GM19099 (cell line): ENCODE results near the gene MEGF11.

ENCODE experiments used
- POLR2A ChIP-seq: IDR thresholded peaks from 3 replicates; pipeline ENCODE4 v1.6.1; 2011; ENCODE audit warnings: low read depth; ENCODE audit not compliant: insufficient read length; ENCODE audit errors: extremely low read depth

The MEGF11 gene

DNA sequence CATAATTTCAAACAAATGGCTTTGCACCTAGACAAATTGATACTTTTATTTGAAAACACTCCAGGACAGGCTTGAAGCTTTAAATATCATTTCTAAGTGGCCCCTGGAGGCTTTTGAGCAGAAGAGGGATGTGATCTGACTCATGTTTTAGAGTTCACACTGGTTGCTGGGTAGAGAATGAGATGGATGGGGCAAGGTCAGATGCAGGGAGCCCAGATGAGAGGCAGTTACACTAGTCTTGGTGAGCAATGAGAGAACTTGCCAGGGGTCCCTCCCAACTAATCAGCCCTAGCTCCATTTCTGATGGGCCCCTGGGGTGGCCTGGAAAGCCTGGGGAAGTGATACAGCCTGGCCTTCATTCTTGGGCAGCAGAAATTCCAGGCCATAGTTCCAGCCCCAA, 190.4 kb downstream of the MEGF11 start:
- no peak for TF ChIP-seq POLR2A

DNA sequence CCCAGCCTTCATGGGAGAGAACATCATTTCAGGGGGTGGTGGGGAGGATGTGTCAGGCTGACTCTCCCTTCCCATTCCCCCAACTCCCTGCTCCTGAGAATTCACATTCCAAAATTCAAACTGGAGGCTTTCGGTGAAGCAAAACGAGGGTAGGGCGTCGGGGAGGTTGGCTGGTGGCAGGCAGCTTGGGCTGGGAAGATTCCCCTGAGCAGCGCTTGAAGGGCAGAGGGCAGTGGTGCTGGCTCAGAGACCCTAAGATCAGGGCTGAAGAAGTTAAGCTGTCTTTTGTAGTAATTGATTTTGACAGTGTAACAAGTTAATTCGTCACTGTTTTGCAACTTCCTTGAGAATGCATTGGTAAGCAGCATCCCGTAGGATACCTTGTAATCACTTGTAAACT, 196.5 kb downstream of the MEGF11 start:
- TF ChIP-seq POLR2A, result no peak

DNA sequence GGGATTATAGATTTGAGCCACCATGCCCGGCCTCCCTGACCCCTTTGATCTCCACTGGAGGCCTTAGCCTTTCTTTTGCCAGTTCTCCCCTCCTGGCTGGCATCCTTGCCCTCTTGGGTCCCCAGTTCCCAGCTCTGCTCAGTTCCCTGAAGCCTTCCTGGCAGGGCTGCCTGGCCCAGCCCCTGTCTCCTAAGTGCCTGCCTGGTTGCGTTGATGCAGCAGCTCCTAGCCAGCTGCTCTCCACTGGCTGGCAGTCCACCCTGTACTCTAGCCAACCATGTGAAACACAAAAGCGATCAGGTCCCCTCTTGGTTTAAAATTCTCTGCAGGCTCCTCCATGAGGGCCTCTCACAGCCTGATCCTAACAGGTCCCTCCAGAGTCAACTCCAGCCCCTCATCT, 199.6 kb downstream of the MEGF11 start:
- no peak for TF ChIP-seq POLR2A

DNA sequence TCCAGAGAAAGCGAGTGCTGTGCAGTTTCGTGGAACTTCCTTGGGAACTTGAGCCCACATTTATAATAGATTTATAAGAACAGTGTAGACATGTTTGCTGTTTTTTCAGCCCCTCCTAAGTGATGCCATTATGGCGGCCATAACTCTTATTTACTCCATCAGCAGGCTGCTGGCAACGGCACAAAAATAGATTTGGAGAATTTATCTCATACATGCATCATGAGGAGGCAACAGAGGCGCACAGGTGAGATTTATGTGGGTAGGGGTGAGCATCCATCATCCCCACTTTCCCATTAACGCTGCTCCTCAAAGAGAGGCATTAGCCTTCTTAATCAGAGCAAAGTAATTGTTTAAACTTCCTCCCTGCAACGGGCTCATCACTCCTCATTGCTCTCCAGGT, 201.7 kb downstream of the MEGF11 start:
- TF ChIP-seq POLR2A, result no peak

DNA sequence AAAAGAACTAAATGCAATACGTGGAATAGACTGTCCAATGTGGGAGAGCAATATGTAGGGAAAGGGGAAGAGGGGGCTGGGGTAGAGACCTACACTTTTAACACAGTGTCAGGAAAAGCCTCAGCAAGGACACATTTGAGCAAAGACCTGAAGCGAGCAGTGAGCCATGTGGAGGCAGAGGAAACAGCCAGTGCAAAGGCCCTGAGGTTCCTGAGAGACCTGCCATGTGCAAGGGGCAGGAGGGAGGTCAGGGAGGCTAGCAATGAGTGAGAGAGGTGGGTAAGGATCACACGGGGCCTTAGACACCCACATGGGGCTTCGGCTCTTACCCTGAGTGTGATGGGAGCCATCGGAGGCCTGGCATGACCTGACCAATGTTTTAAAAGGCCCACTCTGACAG, 203.3 kb downstream of the MEGF11 start:
- TF ChIP-seq POLR2A, result no peak

DNA sequence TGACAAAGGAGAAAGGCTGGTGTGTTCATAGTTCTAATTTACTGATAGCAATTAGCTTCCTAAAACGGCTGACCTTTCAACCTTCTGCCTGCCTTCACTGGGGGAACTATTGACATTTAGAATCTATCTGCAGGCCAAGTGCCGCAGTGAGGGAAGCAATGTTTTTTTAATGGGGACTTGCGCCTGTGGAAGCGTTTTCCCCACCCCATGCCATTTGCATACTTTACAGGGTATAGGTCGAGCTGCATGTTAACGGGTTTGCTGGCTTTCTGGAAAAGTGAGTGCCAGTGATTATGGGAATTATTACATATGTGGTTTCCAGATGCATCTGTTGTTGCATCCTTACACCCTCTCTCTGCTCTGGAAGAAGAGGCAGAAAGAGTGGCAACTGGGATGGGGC, 204.2 kb downstream of the MEGF11 start:
- TF ChIP-seq POLR2A, result no peak

DNA sequence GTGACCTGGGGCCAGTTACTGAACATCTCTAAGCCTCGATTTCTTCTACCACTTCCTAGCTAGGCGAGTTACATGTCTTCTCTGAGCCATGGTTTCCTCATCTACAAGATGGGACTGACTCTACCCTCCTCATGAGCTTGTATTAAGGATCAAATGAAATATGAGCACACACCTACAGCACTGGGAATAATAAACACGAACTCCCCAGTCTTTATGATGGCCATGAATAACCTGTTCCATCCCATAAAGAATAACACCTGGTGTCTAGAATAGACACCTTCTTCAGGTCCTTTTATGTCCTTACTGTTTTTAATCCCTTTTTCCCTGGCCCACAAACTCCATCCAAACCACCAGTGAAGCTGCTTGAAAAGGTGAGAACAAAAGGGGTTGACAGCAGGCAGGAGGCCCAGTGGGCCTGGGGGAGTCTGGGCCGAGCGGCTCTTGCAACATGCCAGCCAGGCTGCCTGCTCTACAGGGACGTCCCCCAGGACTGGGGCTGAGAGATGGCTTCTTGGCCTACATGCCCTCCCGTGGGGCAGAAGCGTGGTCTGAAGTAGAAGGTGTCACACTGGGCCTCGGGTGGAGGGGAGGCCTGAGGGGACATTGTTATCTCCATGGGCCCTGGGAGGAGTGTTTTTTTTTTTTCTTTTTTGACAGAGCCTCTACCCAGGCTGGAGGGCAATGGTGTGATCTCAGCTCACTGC, 206.1 kb downstream of the MEGF11 start:
- no peak for TF ChIP-seq POLR2A

DNA sequence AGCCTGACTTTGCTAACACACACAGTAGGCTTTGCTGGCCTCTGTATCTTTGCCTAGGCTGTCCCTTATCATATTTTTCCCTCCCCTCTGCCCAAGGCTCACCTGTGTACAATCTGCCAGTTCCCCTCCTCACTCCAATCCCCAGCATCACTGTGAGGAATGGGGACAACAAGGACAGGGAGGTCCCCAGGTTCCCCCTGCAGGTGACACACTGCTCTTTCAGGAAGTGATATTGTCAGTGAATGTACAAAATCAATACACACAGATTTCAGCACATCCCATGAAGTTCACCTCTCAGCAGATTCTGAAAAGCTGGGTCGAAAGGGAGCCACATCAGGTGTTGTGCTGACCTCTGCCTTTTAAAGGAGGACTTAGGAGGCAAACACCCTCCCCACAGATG, 206.8 kb downstream of the MEGF11 start:
- no peak for TF ChIP-seq POLR2A

DNA sequence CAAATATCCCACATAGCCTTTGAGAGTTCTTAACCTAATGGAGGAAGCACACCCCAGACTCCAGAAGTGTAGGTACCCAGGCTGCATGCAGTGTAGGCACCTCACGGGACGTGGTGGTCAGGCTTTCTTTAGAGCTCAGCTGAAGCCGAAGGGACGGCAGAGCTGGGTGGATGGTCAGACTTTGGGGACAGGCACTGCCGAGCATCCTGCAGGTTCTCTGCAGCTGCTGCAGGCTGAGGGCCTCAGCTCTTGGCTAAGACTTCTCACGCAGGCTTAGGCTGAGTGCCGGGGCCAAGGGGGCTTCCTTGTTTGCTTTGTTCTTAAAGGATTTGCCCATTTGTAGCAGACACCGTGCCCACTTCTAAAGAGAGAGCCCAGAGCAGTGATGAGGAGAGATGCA, 207.2 kb downstream of the MEGF11 start:
- no peak for TF ChIP-seq POLR2A

DNA sequence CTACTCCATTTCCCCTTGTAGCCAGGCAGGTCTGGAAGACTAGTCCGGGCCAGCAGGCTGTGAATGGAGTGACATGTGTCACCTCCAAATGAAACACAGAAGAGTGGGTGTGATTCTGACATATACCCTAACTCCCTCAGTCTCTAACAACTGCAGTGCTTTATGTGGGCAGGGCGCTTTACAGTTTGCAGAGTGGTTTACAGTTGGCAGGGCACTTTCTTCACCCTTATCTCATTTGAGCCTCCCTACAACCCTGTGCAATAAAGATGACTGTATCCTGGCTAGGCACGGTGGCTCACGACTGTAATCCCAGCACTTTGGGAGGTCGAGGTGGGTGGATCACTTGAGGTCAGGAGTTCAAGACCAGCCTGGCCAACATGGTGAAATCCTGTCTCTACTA, 208.0 kb downstream of the MEGF11 start:
- no peak for TF ChIP-seq POLR2A

DNA sequence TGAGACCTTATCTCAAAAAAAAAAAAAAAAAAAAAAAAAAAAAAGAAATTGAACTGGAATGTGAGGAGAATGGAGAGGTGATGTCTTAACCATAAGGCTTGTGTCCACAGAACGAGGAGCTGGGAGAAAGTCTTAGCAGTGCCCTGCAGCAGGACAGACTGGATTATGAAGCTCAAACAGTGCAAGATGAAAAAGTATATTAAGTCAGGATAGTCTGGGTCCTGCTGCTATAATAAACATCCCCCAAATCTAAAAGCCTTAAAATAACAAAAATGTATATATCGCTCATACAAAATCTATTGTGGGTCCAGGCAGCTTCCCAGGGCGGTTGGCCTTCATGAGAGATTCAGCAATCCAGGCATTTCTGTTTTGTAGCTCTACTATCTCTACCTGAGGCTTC, 208.7 kb downstream of the MEGF11 start:
- TF ChIP-seq POLR2A, result no peak

DNA sequence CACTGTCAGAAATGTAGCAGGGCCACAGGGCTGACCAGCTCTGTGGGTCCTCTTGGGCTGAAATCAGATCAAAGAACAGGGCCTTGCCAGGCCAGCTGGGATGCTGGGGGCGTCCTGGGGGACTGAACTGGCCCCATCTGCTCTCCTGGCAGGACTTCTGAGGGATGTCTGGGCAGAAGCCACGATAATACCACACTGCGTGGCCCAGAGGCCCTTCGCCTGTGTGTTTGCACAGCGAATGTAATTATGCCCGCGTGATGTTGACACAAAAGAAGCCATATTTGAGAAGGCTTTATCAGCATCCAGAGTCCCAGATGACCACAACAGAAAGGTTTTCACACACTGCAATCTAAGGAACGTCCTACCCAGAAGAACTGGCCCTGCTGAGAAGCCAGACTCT, 210.3 kb downstream of the MEGF11 start:
- TF ChIP-seq POLR2A, result no peak

DNA sequence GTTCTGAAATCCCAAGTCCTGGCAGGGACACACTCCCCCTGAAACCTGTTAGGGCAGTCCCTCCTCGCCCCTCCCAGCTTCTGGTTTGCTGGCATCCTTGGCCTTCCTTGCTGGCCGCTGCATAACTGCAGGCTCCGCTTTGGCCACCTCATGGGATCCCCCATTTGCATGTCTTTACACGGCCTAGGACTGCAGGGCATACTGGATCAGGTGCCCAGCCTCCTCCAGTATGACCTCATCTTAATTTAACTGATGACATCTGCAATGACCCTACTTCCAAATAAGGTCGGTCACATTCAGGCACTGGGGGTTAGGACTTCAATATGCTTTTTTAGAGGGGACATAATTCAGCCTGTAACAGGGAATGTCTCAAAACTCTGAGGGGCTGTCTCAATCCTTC, 210.9 kb downstream of the MEGF11 start:
- no peak for TF ChIP-seq POLR2A

DNA sequence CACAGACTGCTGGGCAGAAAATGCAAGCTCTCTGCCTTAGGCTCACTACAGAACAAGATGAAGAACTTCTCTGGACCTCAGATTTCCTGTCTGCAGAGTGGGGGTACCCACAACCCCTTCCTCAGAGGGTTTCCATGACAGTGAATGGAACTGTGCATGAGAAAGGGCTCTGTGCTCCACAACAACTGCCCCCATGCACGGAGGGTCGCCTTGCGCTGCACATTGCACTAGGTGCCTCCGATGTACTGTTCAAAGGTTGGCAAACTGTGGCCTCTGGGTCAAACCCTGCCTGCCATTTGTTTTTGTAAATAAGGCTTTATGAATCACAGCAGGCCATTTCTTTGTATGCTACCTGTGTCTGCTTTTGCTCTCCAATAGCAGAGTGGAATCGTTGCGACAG, 212.3 kb downstream of the MEGF11 start:
- TF ChIP-seq POLR2A, result no peak

DNA sequence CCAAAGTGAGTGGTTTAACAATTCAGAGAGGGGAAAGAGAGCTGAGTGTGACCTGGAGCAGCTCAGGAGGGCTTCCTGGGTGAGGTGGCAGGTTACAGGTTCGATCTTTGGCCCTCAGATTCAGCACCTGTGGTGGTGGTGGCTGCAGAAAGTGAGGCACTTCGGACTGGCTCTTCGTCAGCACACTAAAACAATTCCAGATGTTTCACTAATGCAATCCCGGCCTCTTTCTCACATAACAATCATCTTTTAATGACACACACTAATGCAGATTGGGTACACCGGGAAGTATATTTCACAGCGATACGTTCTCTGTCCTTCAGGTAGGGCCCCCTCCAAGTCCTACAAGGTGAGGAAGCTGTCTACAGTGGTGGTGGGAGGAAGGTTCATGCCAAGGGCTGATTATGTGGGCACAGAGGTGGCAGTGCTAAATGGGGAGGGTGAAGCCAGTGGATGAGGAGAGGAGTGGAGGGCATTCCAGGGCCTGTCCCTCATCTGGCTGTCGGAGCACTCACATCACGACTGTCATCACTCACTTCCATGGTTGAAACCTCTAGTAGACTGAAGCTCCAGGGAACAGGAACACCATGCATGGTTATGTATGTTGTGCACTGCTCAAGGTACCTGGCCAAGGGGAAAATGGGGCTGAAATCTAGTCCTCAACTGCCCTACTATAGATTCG, 213.2 kb downstream of the MEGF11 start:
- no peak for TF ChIP-seq POLR2A

DNA sequence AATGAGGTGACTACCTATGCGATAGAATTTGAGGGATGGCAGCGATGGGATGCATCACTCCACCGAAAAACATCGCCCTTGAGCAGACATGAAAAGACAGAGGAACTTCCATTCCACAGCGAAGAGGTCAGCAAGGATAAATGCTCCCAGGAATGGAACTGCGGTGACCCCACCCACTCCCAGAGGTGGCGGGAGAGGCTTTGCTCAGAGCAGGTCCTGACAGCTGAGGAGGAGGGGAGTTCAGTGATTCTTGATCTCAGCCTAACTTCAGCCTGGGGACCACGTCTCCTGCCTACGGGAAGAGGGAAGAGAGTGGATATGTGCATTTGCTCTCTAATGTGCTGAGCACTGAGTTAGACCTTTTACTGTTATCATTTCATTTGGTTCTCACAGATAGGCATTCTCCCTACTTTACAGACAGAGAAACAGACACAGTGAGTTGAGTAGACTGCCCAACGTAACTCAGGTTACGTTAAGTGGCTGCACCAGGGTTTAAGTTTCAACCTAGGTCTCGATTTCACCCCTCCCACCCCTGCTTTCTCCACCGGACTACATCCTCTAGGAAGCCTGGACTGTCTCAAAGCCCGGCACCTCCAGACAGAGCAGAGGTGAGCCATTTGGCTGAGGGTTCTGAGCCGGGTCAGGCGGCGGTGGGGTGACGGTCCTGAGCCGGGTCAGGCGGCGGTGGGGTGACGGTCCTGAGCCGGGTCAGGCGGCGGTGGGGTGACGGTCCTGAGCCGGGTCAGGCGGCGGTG, 214.3 kb downstream of the MEGF11 start:
- no peak for TF ChIP-seq POLR2A
